IMR-90 (cell line): ENCODE data around the gene MRPS25. TPM values are rescaled to one million over a fixed set of nuclear protein-coding genes. Genes with fewer than 3 reads are reported as not detected.

Experiments used
- ATAC-seq: fragments of 200-7000 bp; cut with Tn5 transposase; 2 replicates; pipeline ENCODE4 v1.9.1; 2020; ENCODE audit warnings: low read depth, mild to moderate bottlenecking, moderate library complexity
- BruUV-seq: library from RNA; stranded (reverse); fragments of 400-500 nt; replicated peaks from 2 replicates; lab custom pipeline; 2021; lab: Mats Ljungman, UMichigan
- CTCF ChIA-PET: fragments of 300-600 bp; formaldehyde crosslinking; extraction: SDS; loops from one replicate; lab custom pipeline; 2021; ENCODE audit warnings: antibody characterized with exemption; lab: Yijun Ruan, JAX
- POLR2A ChIA-PET: fragments of 300-600 bp; sonication (Branson Sonifier 250); formaldehyde crosslinking; loops from one replicate; lab custom pipeline; 2022; ENCODE audit warnings: antibody characterized with exemption; ENCODE audit not compliant: unreplicated experiment; lab: Charles Lee
- DNase-seq: peaks from one replicate; pipeline ENCODE4 v3.0.0; 2013
- H2AFZ ChIP-seq: replicated peaks from 2 replicates; pipeline ENCODE3; 2013; ENCODE audit warnings: low read length, mild to moderate bottlenecking; ENCODE audit not compliant: poor library complexity
- H2AK5ac ChIP-seq: 2 replicates; pipeline ENCODE4 v1.6.1; 2013; ENCODE audit warnings: low read depth, low read length, inconsistent platforms
- H2AK9ac ChIP-seq: replicated peaks from 2 replicates; pipeline ENCODE3; 2013; ENCODE audit warnings: mild to moderate bottlenecking, low read depth, low read length, moderate library complexity; ENCODE audit not compliant: poor library complexity
- H2BK120ac ChIP-seq: 2 replicates; pipeline ENCODE4 v1.6.1; 2013; ENCODE audit warnings: low read depth, low read length, inconsistent platforms
- H2BK15ac ChIP-seq: 3 replicates; pipeline ENCODE4 v1.6.1; 2013; ENCODE audit warnings: low read depth, low read length, inconsistent platforms
- H2BK20ac ChIP-seq: 2 replicates; pipeline ENCODE4 v1.6.1; 2013; ENCODE audit warnings: low read depth, mild to moderate bottlenecking, inconsistent platforms, low read length, moderate library complexity
- H2BK5ac ChIP-seq: 2 replicates; pipeline ENCODE4 v1.6.1; 2013; ENCODE audit warnings: mild to moderate bottlenecking, low read depth, low read length, inconsistent platforms; ENCODE audit not compliant: poor library complexity, severe bottlenecking
- H3K14ac ChIP-seq: replicated peaks from 2 replicates; pipeline ENCODE4 v1.6.1; 2013; ENCODE audit warnings: low read depth, low read length, inconsistent platforms
- H3K18ac ChIP-seq: 2 replicates; pipeline ENCODE4 v1.6.1; 2013; ENCODE audit warnings: low read depth, low read length, control low read depth
- H3K23ac ChIP-seq: 2 replicates; pipeline ENCODE4 v1.6.1; 2013; ENCODE audit warnings: low read depth, low read length, inconsistent platforms
- H3K27ac ChIP-seq: 2 replicates; pipeline ENCODE4 v1.5.1; 2013; ENCODE audit warnings: mild to moderate bottlenecking, control low read depth, low read length; ENCODE audit not compliant: insufficient read depth
- H3K27me3 ChIP-seq: 2 replicates; pipeline ENCODE4 v1.6.1; 2013; ENCODE audit warnings: low read length; ENCODE audit not compliant: control insufficient read depth, insufficient read depth
- H3K36me3 ChIP-seq: 2 replicates; pipeline ENCODE4 v1.6.1; 2013; ENCODE audit warnings: low read length, mixed read lengths; ENCODE audit not compliant: control insufficient read depth, insufficient read depth
- H3K4ac ChIP-seq: 2 replicates; pipeline ENCODE4 v1.6.1; 2013; ENCODE audit warnings: low read depth, low read length, inconsistent platforms
- H3K4me1 ChIP-seq: 2 replicates; pipeline ENCODE4 v1.6.1; 2013; ENCODE audit warnings: low read length, mixed read lengths; ENCODE audit not compliant: control insufficient read depth, insufficient read depth
- H3K4me2 ChIP-seq: 2 replicates; pipeline ENCODE4 v1.6.1; 2013; ENCODE audit warnings: low read depth, mild to moderate bottlenecking, control low read depth, low read length, moderate library complexity
- H3K4me3 ChIP-seq: 2 replicates; pipeline ENCODE4 v1.5.1; 2013; ENCODE audit warnings: low read depth, mild to moderate bottlenecking, control low read depth, low read length, moderate library complexity; ENCODE audit not compliant: insufficient read depth
- H3K56ac ChIP-seq: 2 replicates; pipeline ENCODE4 v1.6.1; 2013; ENCODE audit warnings: low read length, inconsistent platforms; ENCODE audit not compliant: insufficient read depth; ENCODE audit errors: extremely low read depth
- H3K79me1 ChIP-seq, 2 experiments: 2 replicates each; pipeline ENCODE4 v1.6.1; 2013; ENCODE audit warnings: low read length in 2 of 2, inconsistent platforms in 1 of 2, low read depth in 1 of 2
- H3K9ac ChIP-seq: 2 replicates; pipeline ENCODE4 v1.6.1; 2013; ENCODE audit warnings: low read depth, low read length, control low read depth
- H3K9me1 ChIP-seq: 2 replicates; pipeline ENCODE4 v1.6.1; 2013; ENCODE audit warnings: low read length, inconsistent platforms; ENCODE audit not compliant: insufficient read depth
- H3K9me3 ChIP-seq: 2 replicates; pipeline ENCODE4 v1.6.1; 2013; ENCODE audit warnings: low read length; ENCODE audit not compliant: control insufficient read depth, insufficient read depth
- H4K20me1 ChIP-seq: 2 replicates; pipeline ENCODE4 v1.6.1; 2013; ENCODE audit warnings: low read length, inconsistent platforms; ENCODE audit not compliant: insufficient read depth
- H4K5ac ChIP-seq: 2 replicates; pipeline ENCODE4 v1.6.1; 2013; ENCODE audit warnings: mild to moderate bottlenecking, low read depth, low read length, control low read depth
- H4K8ac ChIP-seq, 2 experiments: 2 replicates each; pipeline ENCODE4 v1.6.1; 2013; ENCODE audit warnings: low read depth in 2 of 2, low read length in 2 of 2, control low read depth in 1 of 2, inconsistent platforms in 1 of 2
- H4K91ac ChIP-seq: 2 replicates; pipeline ENCODE4 v1.6.1; 2013; ENCODE audit warnings: low read depth, low read length, inconsistent platforms; ENCODE audit not compliant: insufficient read depth
- CEBPB ChIP-seq: IDR thresholded peaks from 2 replicates; pipeline ENCODE4 v1.6.1; 2012; ENCODE audit warnings: low read depth, low read length, improper control_type of control experiment
- MAFK ChIP-seq: IDR thresholded peaks from 2 replicates; pipeline ENCODE4 v1.6.1; 2012; ENCODE audit warnings: low read depth, low read length, improper control_type of control experiment
- MAZ ChIP-seq: IDR thresholded peaks from 2 replicates; pipeline ENCODE4 v1.6.1; 2012; ENCODE audit warnings: low read depth, mild to moderate bottlenecking, low read length, improper control_type of control experiment, moderate library complexity, borderline replicate concordance
- POLR2A ChIP-seq: IDR thresholded peaks from 2 replicates; pipeline ENCODE4 v1.6.1; 2012; ENCODE audit warnings: mild to moderate bottlenecking, low read depth, low read length
- RFX5 ChIP-seq: IDR thresholded peaks from 2 replicates; pipeline ENCODE4 v1.8.0; 2012; ENCODE audit warnings: low read depth, mild to moderate bottlenecking, low read length, moderate library complexity
- SMC3 ChIP-seq: fragments of 150-350 bp; IDR thresholded peaks from 2 replicates; pipeline ENCODE4 v1.6.1; 2016; ENCODE audit warnings: low read depth, mild to moderate bottlenecking, antibody characterized with exemption, low read length, moderate library complexity
- WGBS, 2 experiments: methylation state at CpG; one replicate each; pipeline versions ENCODE4 v1.1.5 to v1.1.7; 2013; ENCODE audit warnings: missing lambda C conversion rate in 2 of 2; ENCODE audit not compliant: insufficient read length in 1 of 2; ENCODE audit errors: extremely low coverage in 2 of 2; 5-methylcytosine and 5-hydroxymethylcytosine counted together
- dilution Hi-C: fragments of 300-500 bp; cut with HindIII; formaldehyde crosslinking; loops from one replicate; pipeline ENCODE4 v1.14.3; 2018; ENCODE audit warnings: low sequenced_read_pairs; ENCODE audit not compliant: unreplicated experiment
- in situ Hi-C: fragments of 300-500 bp; cut with MboI; formaldehyde crosslinking; loops from 3 replicates; pipeline ENCODE4 v1.14.3; 2019; ENCODE audit warnings: low sequenced_read_pairs, inconsistent platforms, mixed read lengths
- intact Hi-C: fragments of 100-400 bp; cut with micrococcal nuclease; formaldehyde crosslinking; loops from 2 replicates; pipeline ENCODE4 v1.10.0; 2022
- polyA plus RNA-seq, 3 experiments: library from polyadenylated mRNA; depleted of rRNA; stranded (reverse); fragments of >200 nt; gene quantifications; 2 replicates each; pipeline ENCODE4 v1.2.3, GENCODE V29; 2012; ENCODE audit warnings: low replicate concordance in 1 of 3
- total RNA-seq: library from RNA; depleted of rRNA; stranded (reverse); fragments of >200 nt; gene quantifications from 2 replicates; pipeline ENCODE4 v1.2.3, GENCODE V29; 2012
- TF ChIP-seq, protein P1 (sequence below): fragments of 150-350 bp; IDR thresholded peaks from 2 replicates; pipeline ENCODE4 v1.6.1; 2017; ENCODE audit warnings: mild to moderate bottlenecking, antibody characterized with exemption, low read length, low read depth

The MRPS25 gene
- total and polyA plus RNA-seq, 2 of the 4 experiments (the other 2 are of a cell fraction) = 9.0 to 20.8 TPM

DNA sequence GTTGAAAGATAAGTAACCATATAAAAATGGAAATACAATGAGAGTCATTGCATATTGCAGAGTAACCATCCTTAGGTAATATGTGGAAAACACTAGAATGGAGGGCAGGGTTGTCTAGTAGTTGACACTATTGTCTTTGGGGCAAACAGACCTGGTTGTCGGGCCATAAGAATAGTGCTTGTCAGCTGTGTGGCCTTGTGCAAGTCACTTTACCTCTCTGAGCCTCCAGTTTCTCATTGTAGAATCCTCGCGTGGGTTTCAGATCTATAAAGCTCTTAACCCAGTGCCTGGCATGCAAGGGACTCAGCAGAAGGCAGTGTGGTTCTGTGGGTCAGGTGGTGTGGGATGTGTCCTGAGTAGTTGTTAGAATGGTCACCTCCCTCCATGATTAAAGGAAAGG lies 32.0 kb downstream of the MRPS25 start:
- BruUV-seq = no TSS peak
- no peak overlapping the region for H2BK5ac ChIP-seq
- no peak overlapping the region for H3K9ac ChIP-seq
- no peaks in the 10 kb centered on the region for H3K4me1 ChIP-seq
- POLR2A ChIA-PET = no interaction called here
- in situ Hi-C loops (loop anchor here (25.0 kb wide), 1 partner anchor 371 kb away; the partner anchor contains the start of gene CCDC174), dilution Hi-C loops (no loop called here), intact Hi-C loops (no loop called here)
- H3K4ac ChIP-seq = no peak overlapping the region
- no peak overlapping the region for H4K91ac ChIP-seq
- no peak overlapping the region for H3K18ac ChIP-seq
- no peaks in the 10 kb centered on the region for H3K9me3 ChIP-seq
- peaks cover 3% of the 10 kb centered on the region; the same call in 1 of the 2 replicates for H3K9me1 ChIP-seq
- no peak overlapping the region for H2BK120ac ChIP-seq
- no peak overlapping the region for H3K14ac ChIP-seq
- no peak for DNase-seq
- no peak overlapping the region for H2BK15ac ChIP-seq
- H3K4me3 ChIP-seq = no peak overlapping the region
- H2BK20ac ChIP-seq = no peak overlapping the region
- no peak overlapping the region for H2AK5ac ChIP-seq
- no peak overlapping the region for H4K8ac ChIP-seq
- no peak overlapping the region for H4K5ac ChIP-seq
- peaks cover 62% of the 10 kb centered on the region for H3K36me3 ChIP-seq
- CTCF ChIA-PET = interaction anchor here (1.4 kb wide), 1 partner anchor 18 kb away, joined by 4 read pairs; no protein-coding TSS in a partner anchor
- no peak overlapping the region for H3K56ac ChIP-seq
- no CpG with 5 or more reads among the region's 3 CpGs for WGBS, 2 experiments
- TF ChIP-seq MAZ (no peak), RFX5 (no peak), POLR2A (no peak), CEBPB (no peak), MAFK (no peak), SMC3 (no peak)
- TF ChIP-seq, protein P1, sequence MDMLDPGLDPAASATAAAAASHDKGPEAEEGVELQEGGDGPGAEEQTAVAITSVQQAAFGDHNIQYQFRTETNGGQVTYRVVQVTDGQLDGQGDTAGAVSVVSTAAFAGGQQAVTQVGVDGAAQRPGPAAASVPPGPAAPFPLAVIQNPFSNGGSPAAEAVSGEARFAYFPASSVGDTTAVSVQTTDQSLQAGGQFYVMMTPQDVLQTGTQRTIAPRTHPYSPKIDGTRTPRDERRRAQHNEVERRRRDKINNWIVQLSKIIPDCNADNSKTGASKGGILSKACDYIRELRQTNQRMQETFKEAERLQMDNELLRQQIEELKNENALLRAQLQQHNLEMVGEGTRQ = no peak
- no peak overlapping the region for H3K27ac ChIP-seq
- H3K23ac ChIP-seq = no peak overlapping the region
- no peak for ATAC-seq
- H2AK9ac ChIP-seq = no peak overlapping the region
- H4K20me1 ChIP-seq = peaks cover 3% of the 10 kb centered on the region
- no peaks in the 10 kb centered on the region for H3K27me3 ChIP-seq
- no peak overlapping the region for H2AFZ ChIP-seq
- H3K4me2 ChIP-seq = no peak overlapping the region
- H3K79me1 ChIP-seq = peaks cover 3 to 4% of the 10 kb centered on the region in 2 experiments; a peak in 3 of 4 replicates
